Caco-2 (cell line): Measurements from ENCODE around the gene NEK8. TPM values are rescaled to one million over a fixed set of nuclear protein-coding genes. Genes with fewer than 3 reads are reported as not detected.

ENCODE experiments used
- BruUV-seq: library from RNA; stranded (reverse); fragments of 400-500 nt; replicated peaks from 2 replicates; lab custom pipeline; 2021; lab: Mats Ljungman, UMichigan
- CTCF ChIA-PET: fragments of 300-600 bp; sonication (Branson Sonifier 250); formaldehyde crosslinking; loops from one replicate; lab custom pipeline; 2022; ENCODE audit warnings: antibody characterized with exemption; lab: Charles Lee
- POLR2A ChIA-PET: fragments of 300-600 bp; sonication (Branson Sonifier 250); formaldehyde crosslinking; loops from one replicate; lab custom pipeline; 2022; ENCODE audit warnings: antibody characterized with exemption; lab: Charles Lee
- DNase-seq, 2 experiments: peaks; one replicate each; pipeline versions ENCODE4 v3.0.0 to v3.0.0-alpha.2; 2020 to 2022
- H3K27me3 ChIP-seq: replicated peaks from 2 replicates; pipeline ENCODE4 v1.6.0; 2011; ENCODE audit warnings: low read length; ENCODE audit not compliant: control insufficient read depth, insufficient read depth
- H3K36me3 ChIP-seq: 2 replicates; pipeline ENCODE4 v1.5.1; 2011; ENCODE audit warnings: low read length; ENCODE audit not compliant: control insufficient read depth, insufficient read depth
- H3K4me1 ChIP-seq: fragments of 250-450 bp; sonication (Bioruptor Pico); 2 replicates; pipeline ENCODE4 v1.5.1; 2020; ENCODE audit warnings: mild to moderate bottlenecking
- H3K4me3 ChIP-seq: 2 replicates; pipeline ENCODE4 v1.5.1; 2011; ENCODE audit warnings: low read depth, mild to moderate bottlenecking, control low read depth, low read length
- H3K9me3 ChIP-seq: fragments of 250-450 bp; sonication (Bioruptor Pico); 2 replicates; pipeline ENCODE4 v1.5.1; 2020; ENCODE audit warnings: mild to moderate bottlenecking, moderate library complexity
- H3K27ac Mint-ChIP-seq: one replicate; pipeline ENCODE4 v1.8.0; 2022; ENCODE audit warnings: mixed read lengths; ENCODE audit not compliant: unreplicated experiment
- H3K27me3 Mint-ChIP-seq: one replicate; pipeline ENCODE4 v1.8.0; 2022; ENCODE audit warnings: mixed read lengths; ENCODE audit not compliant: insufficient read depth, unreplicated experiment
- H3K36me3 Mint-ChIP-seq: one replicate; pipeline ENCODE4 v1.8.0; 2022; ENCODE audit warnings: mild to moderate bottlenecking, mixed read lengths; ENCODE audit not compliant: insufficient read depth, unreplicated experiment
- H3K4me1 Mint-ChIP-seq: one replicate; pipeline ENCODE4 v1.8.0; 2022; ENCODE audit warnings: low read depth, mixed read lengths; ENCODE audit not compliant: unreplicated experiment
- H3K4me3 Mint-ChIP-seq: one replicate; pipeline ENCODE4 v1.8.0; 2022; ENCODE audit warnings: mild to moderate bottlenecking, moderate library complexity, mixed read lengths; ENCODE audit not compliant: unreplicated experiment
- H3K9me3 Mint-ChIP-seq: one replicate; pipeline ENCODE4 v1.8.0; 2022; ENCODE audit warnings: mixed read lengths; ENCODE audit not compliant: unreplicated experiment
- CTCF ChIP-seq, 2 experiments: fragments of 200-600 bp in 1 of 2; IDR thresholded peaks; 1 replicate in 1 of 2; 2 replicates in 1 of 2; pipeline versions ENCODE4 v1.5.1 to v1.8.0; 2011 to 2022; ENCODE audit warnings: antibody characterized with exemption in 1 of 2, control low read depth in 1 of 2, inconsistent platforms in 1 of 2, low read depth in 1 of 2, low read length in 1 of 2, mild to moderate bottlenecking in 1 of 2, moderate library complexity in 1 of 2; ENCODE audit not compliant: insufficient read depth in 1 of 2, severe bottlenecking in 1 of 2, unreplicated experiment in 1 of 2
- intact Hi-C: fragments of 100-400 bp; cut with micrococcal nuclease; formaldehyde crosslinking; loops from one replicate; pipeline ENCODE4 v1.10.0; 2022; ENCODE audit not compliant: unreplicated experiment
- total RNA-seq: library from RNA; stranded (reverse); gene quantifications from 2 replicates; pipeline ENCODE4 v1.2.3, GENCODE V29; 2022

Gene NEK8
- total RNA-seq, 1 experiment from 2014 or later, result 11.0 TPM

- no peaks in the 10 kb centered on the region for H3K9me3 Mint-ChIP-seq
- H3K27me3 Mint-ChIP-seq, result no peaks in the 10 kb centered on the region
- H3K27me3 ChIP-seq, result no peaks in the 10 kb centered on the region
- peaks cover 24% of the 10 kb centered on the region for H3K36me3 ChIP-seq
- no peak overlapping the region for H3K4me3 ChIP-seq
- TF ChIP-seq CTCF (IDR thresholded peaks at IDR 0.05; ENCODE audit: insufficient read depth in 1 of 2, low read depth in 1 of 2, low read length in 1 of 2, severe bottlenecking in 1 of 2, unreplicated experiment in 1 of 2), result no peak
- BruUV-seq, result no TSS peak
- H3K27ac Mint-ChIP-seq, result peak overlapping the region; percentile 81
- peak overlapping the region; percentile 43 for H3K4me3 Mint-ChIP-seq
- ChIA-PET CTCF (interaction anchor here (5.6 to 9.5 kb wide), 2 partner anchors 17 to 21 kb away, joined by 42 to 324 read pairs; partner anchors contain the start of genes NEK8 and TLCD1), POLR2A (interaction anchor here (1.5 to 8.1 kb wide), 2 partner anchors 21 to 38 kb away, joined by 3 to 165 read pairs; partner anchors contain the start of genes NEK8 and TLCD1)
- no peaks in the 10 kb centered on the region for H3K9me3 ChIP-seq
- intact Hi-C loops, result no loop called here
- peaks cover 12% of the 10 kb centered on the region for H3K4me1 Mint-ChIP-seq
- H3K36me3 Mint-ChIP-seq, result peaks cover 93% of the 10 kb centered on the region
- DNase-seq, result no peak
- peaks cover 28% of the 10 kb centered on the region for H3K4me1 ChIP-seq
Measured at GRCh38 chr17:28747801-28748750, 19.5 kb downstream of the NEK8 start.

GRCh38 chr17:28748852-28749515 is 20.4 kb downstream of the NEK8 start:
- Mint-ChIP-seq H3K27ac (peak overlapping the region; percentile 81), H3K9me3 (no peaks in the 10 kb centered on the region), H3K36me3 (peaks cover 93% of the 10 kb centered on the region), H3K4me1 (peaks cover 12% of the 10 kb centered on the region), H3K27me3 (no peaks in the 10 kb centered on the region), H3K4me3 (peak overlapping the region; percentile 43)
- Histone ChIP-seq H3K27me3 (no peaks in the 10 kb centered on the region), H3K36me3 (peaks cover 24% of the 10 kb centered on the region), H3K4me1 (peaks cover 28% of the 10 kb centered on the region), H3K4me3 (no peak overlapping the region), H3K9me3 (no peaks in the 10 kb centered on the region)
- no TSS peak for BruUV-seq
- ChIA-PET POLR2A (interaction anchor here (1.5 to 8.1 kb wide), 2 partner anchors 22 to 39 kb away, joined by 3 to 165 read pairs; partner anchors contain the start of genes NEK8 and TLCD1), CTCF (interaction anchor here (0.9 to 9.5 kb wide), 5 partner anchors 16 to 153 kb away, joined by 4 to 324 read pairs (median 16); partner anchors contain the start of genes NEK8, RPL23A and TLCD1)
- no peak for TF ChIP-seq CTCF (IDR thresholded peaks at IDR 0.05; ENCODE audit: insufficient read depth in 1 of 2, low read depth in 1 of 2, low read length in 1 of 2, severe bottlenecking in 1 of 2, unreplicated experiment in 1 of 2)
- DNase-seq, result no peak
- intact Hi-C loops, result no loop called here
